Lower lobe of right lung (tissue), 2 donors: ENCODE data around the gene TMC5. TPM values are rescaled to one million over a fixed set of nuclear protein-coding genes. Genes with fewer than 3 reads are reported as not detected.
"Not testable (repeated sequence)": the region's sequence is repeated elsewhere in the genome, so short reads cannot be mapped to it uniquely, and the experiment has no call there.

Source experiments
- ATAC-seq, 2 donors: fragments of 200-7000 bp; cut with Tn5 transposase; one replicate each; pipeline ENCODE4 v1.9.1; 2020 to 2022; ENCODE audit warnings: mild to moderate bottlenecking in 2 of 2, moderate library complexity in 2 of 2
- DNase-seq: peaks from one replicate; pipeline ENCODE4 v3.0.0-alpha.2; 2020
- H3K27ac ChIP-seq: fragments of 200-600 bp; one replicate; pipeline ENCODE4 v1.8.0; 2022
- H3K27me3 ChIP-seq: fragments of 200-600 bp; one replicate; pipeline ENCODE4 v1.8.0; 2022; ENCODE audit warnings: low read depth
- H3K36me3 ChIP-seq: fragments of 200-600 bp; one replicate; pipeline ENCODE4 v1.8.0; 2022; ENCODE audit warnings: mild to moderate bottlenecking
- H3K4me1 ChIP-seq: fragments of 200-600 bp; one replicate; pipeline ENCODE4 v1.8.0; 2022
- H3K4me3 ChIP-seq: fragments of 200-600 bp; one replicate; pipeline ENCODE4 v1.8.0; 2022; ENCODE audit warnings: mild to moderate bottlenecking
- H3K9me3 ChIP-seq: fragments of 200-600 bp; one replicate; pipeline ENCODE4 v1.8.0; 2022
- intact Hi-C: fragments of 100-400 bp; cut with DNase I; formaldehyde crosslinking; loops from one replicate; pipeline ENCODE4 v1.11.0; 2022
- total RNA-seq: library from RNA; stranded (reverse); fragmentation: NEBNext Ultra II Directional; extraction: Animal tissue kit (Norgen Biotek cat#: 25700); gene quantifications from one replicate; pipeline ENCODE4 v1.2.1, GENCODE V29; 2021
- TF ChIP-seq, protein P1 (sequence below): fragments of 200-600 bp; IDR thresholded peaks from one replicate; pipeline ENCODE4 v1.8.0; 2022; ENCODE audit warnings: antibody characterized with exemption, mild to moderate bottlenecking
- donor health status: DM: no; HTN: yes; CAD: no; lungs with severe emphysema.

The TMC5 gene
- total RNA-seq, 1 donor from 2014 or later = 62.1 TPM

DNA sequence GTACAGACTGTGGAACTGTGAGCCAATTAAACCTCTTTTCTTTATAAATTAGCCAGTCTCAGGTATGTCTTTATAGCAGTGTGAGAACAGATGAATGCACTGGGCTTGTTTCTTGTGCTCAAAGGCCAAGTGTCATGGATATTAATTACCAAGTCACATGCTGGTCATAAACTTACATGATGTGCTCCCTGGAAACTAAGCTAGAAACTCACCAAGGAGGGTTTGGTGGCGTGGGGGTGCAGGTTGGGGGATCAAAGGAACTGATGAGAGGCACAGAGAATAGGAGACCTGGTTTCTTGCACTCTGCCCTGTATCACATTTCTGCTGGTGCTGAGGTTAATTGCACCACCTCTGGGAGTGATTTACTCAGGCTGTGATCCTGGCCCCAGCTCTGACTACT lies 31.2 kb upstream of the TMC5 start:
- Histone ChIP-seq H3K27ac (no peak overlapping the region), H3K4me1 (peaks cover 10% of the 10 kb centered on the region), H3K27me3 (no peaks in the 10 kb centered on the region), H3K4me3 (no peak overlapping the region), H3K36me3 (no peaks in the 10 kb centered on the region), H3K9me3 (no peaks in the 10 kb centered on the region)
- intact Hi-C loops = no loop called here
- TF ChIP-seq, protein P1, sequence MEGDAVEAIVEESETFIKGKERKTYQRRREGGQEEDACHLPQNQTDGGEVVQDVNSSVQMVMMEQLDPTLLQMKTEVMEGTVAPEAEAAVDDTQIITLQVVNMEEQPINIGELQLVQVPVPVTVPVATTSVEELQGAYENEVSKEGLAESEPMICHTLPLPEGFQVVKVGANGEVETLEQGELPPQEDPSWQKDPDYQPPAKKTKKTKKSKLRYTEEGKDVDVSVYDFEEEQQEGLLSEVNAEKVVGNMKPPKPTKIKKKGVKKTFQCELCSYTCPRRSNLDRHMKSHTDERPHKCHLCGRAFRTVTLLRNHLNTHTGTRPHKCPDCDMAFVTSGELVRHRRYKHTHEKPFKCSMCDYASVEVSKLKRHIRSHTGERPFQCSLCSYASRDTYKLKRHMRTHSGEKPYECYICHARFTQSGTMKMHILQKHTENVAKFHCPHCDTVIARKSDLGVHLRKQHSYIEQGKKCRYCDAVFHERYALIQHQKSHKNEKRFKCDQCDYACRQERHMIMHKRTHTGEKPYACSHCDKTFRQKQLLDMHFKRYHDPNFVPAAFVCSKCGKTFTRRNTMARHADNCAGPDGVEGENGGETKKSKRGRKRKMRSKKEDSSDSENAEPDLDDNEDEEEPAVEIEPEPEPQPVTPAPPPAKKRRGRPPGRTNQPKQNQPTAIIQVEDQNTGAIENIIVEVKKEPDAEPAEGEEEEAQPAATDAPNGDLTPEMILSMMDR = no peak
- no peak for DNase-seq
- ATAC-seq = no peak

DNA sequence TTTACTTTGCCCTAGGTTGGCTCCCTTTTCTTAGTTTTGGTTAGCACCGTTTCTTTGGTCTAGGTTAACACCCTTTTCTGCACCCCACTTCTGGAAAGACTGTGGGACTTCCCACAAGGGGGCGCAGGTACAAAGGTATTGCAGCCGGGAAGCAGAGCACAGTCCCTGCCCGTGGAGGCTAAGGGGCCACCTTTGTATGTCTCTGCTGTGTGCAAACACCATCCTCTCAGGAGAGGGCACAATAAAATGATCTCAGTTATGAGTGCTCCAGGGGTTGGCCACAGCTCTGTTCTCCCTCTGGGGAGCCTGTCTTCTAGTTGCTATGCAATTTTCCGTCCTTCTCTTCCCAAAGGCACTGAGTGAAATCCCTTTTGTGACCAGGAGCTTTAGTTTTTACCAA lies 28.4 kb upstream of the TMC5 start:
- H3K4me1 ChIP-seq = peaks cover 3% of the 10 kb centered on the region

DNA sequence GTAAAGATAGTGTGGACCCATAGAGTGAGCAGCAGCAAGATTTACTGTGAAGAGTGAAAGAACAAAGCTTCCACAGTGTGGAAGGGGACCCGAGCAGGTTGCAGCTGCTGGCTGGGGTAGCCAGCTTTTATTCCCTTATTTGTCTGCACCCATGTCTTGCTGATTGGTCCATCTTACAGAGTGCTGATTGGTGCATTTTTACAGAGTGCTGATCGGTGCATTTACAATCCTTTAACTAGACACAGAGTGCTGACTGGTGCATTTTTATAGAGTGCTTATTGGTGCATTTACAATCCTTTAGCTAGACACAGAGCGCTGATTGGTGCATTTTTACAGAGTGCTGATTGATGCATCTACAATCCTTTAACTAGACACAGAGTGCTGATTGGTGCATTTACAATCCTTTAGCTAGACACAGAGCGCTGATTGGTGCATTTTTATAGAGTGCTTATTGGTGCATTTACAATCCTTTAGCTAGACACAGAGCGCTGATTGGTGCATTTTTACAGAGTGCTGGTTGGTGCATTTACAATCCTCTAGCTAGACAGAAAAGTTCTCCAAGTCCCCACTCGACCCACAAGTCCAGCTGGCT lies 26.4 kb upstream of the TMC5 start:
- H3K27me3 ChIP-seq, H3K9me3 ChIP-seq, ATAC-seq, H3K36me3 ChIP-seq, intact Hi-C loops, DNase-seq, H3K4me1 ChIP-seq: not testable (repeated sequence)
- H3K4me3 ChIP-seq = peak overlapping the region; percentile 40
- peak overlapping the region; percentile 26 for H3K27ac ChIP-seq

More for the DNA sequence above, 28.4 kb upstream of the TMC5 start:
- Histone ChIP-seq H3K36me3 (no peaks in the 10 kb centered on the region), H3K9me3 (no peaks in the 10 kb centered on the region), H3K4me3 (no peak overlapping the region), H3K27me3 (no peaks in the 10 kb centered on the region), H3K27ac (peak overlapping the region; percentile 46)
- ATAC-seq (peak; percentile 76 to 91), DNase-seq (peak; percentile 80)
- intact Hi-C loops = no loop called here
- TF ChIP-seq, protein P1 = peak; percentile 56

DNA sequence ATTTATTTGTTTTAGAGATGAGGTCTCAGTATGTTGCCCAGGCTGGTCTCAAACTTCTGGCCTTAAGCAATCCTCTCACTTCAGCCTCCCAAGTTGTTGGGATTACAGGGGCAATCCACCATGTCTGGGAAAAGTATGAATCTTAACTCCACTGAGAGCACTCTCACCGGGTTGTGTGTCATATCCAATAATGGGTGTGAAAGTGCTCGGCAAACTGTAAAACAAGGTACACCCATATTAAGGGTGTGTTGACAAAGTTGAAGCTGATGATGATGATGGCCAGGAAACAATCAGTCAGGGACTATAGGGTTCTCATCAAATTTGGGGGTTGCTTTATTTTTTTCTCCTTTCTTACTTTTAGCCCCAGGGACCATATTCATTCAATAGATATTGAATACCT lies 25.3 kb upstream of the TMC5 start:
- no peaks in the 10 kb centered on the region for H3K9me3 ChIP-seq
- peak in 1 of 2 donors; percentile 25 for ATAC-seq
- no peaks in the 10 kb centered on the region for H3K36me3 ChIP-seq
- H3K4me3 ChIP-seq = peak overlapping the region; percentile 40
- TF ChIP-seq, protein P1 = no peak
- H3K27ac ChIP-seq = peak overlapping the region; percentile 86
- no peaks in the 10 kb centered on the region for H3K27me3 ChIP-seq
- intact Hi-C loops = no loop called here
- no peak for DNase-seq
- no peaks in the 10 kb centered on the region for H3K4me1 ChIP-seq

DNA sequence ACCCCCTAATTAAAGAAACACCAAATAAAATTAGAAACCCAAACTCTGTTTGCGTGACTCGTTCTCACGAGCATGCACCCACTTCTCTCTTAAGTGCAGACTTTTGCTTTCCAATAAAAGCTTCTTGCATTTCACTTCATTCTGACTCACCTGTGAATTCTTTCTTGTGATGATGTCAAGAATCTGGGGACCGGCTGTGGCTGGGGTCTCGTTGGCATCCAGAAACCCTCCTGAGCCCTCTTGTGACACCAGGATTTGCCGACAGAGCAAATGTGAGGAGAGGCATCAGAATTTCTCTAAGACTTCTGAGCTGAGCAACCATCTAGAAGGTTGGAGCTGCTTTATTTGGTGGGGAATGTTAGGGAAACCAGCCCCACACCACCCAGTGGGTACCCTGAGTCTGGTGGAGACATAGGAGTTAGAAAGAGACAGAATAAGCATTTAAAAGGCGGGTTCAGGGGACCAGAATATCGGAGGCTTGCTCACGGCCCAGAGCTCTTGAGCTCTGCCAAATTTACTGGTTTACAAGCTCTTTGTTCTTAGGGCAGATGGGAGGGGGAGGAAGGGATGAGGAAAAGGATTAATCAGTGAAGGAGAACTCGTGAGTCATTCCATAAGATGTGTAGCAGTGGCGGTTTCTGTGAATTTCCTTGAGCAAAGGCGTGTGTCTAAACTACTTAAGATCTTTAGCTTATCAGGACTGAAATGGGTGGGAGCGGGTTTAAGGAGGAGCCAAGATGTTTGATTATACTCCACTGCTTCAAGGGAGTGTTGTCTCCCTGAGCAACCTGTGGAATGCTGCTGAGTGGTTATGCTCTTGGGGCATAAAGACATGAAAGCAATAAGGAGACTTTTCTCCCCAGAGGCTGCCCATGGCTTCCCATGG lies 24.2 kb upstream of the TMC5 start:
- DNase-seq (no peak), ATAC-seq (peak; percentile 59 to 72)
- peak overlapping the region; percentile 86 for H3K27ac ChIP-seq

DNA sequence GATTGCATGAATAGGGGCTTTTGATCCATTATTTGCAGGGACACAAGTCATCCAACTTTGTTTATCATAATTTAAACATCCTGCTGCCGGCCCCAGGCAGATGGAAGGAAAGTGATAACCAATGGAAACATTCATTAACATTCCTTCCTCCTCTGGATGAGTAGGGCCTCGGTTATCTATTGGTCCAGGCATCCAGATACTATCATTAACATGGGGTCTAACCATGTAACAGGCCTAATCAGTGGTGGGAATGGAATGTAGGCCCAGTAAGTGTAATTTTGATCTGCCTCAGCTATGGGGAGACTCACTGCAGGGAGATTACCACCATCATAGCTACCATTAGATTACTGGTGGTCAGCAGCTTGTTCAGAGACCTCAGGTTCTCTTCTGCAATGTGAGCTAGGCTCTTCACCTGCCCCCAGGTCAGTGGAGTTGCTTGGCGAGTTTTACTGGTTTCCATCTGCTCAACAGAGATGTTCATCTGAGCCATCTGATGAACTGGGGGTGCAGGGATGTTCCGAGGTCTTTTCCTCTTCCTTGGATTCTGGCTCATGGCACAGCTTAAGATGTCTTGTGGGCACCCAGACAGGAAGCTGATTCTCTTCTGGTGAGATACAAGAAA lies 21.9 kb upstream of the TMC5 start:
- peak overlapping the region; percentile 70 for H3K27ac ChIP-seq
- intact Hi-C loops, H3K27me3 ChIP-seq, H3K9me3 ChIP-seq, H3K4me1 ChIP-seq, H3K4me3 ChIP-seq, DNase-seq, ATAC-seq, H3K36me3 ChIP-seq: not testable (repeated sequence)

More for the DNA sequence above, 24.2 kb upstream of the TMC5 start:
- no peaks in the 10 kb centered on the region for H3K36me3 ChIP-seq
- no peaks in the 10 kb centered on the region for H3K4me1 ChIP-seq
- H3K9me3 ChIP-seq = no peaks in the 10 kb centered on the region
- TF ChIP-seq, protein P1 = no peak
- peak overlapping the region; percentile 40 for H3K4me3 ChIP-seq
- no peaks in the 10 kb centered on the region for H3K27me3 ChIP-seq
- intact Hi-C loops = no loop called here
